T47D (cell line): ENCODE measurements around the gene TPSG1.
A peak's percentile ranks its signal among the peaks of the same experiment; 100 is the strongest.
"Not testable (repeated sequence)": the region's sequence is repeated elsewhere in the genome, so short reads cannot be mapped to it uniquely, and the experiment has no call there.

Experiments used
- DNase-seq, 2 experiments: peaks; one replicate each; pipeline versions ENCODE4 v3.0.0 to v3.0.0-alpha.2; 2011 to 2012; ENCODE audit warnings: low read depth in 1 of 2, low spot score in 1 of 2
- JUND ChIP-seq: IDR thresholded peaks from 2 replicates; pipeline ENCODE4 v1.6.1; 2012; ENCODE audit warnings: low read depth
- in situ Hi-C: cut with HindIII; loops from 2 replicates; pipeline ENCODE4 v1.10.0; 2016; ENCODE audit warnings: low sequenced_read_pairs, low pct_unique_long_range_greater_than_20kb

The TPSG1 gene

GRCh38 chr16:1206326-1206725 is 18.7 kb downstream of the TPSG1 start:
- no peak for DNase-seq
- in situ Hi-C loops, result no loop called here
- no peak for TF ChIP-seq JUND

- no peak for DNase-seq
- in situ Hi-C loops, result no loop called here
- TF ChIP-seq JUND, result no peak
Observed at GRCh38 chr16:1204933-1205332, 20.1 kb downstream of the TPSG1 start.

GRCh38 chr16:1202274-1202673 is 22.8 kb downstream of the TPSG1 start:
- no peak for TF ChIP-seq JUND
- no peak for DNase-seq
- in situ Hi-C loops, result no loop called here

- DNase-seq, result no peak
- in situ Hi-C loops, result no loop called here
- TF ChIP-seq JUND, result no peak
Observed at GRCh38 chr16:1201444-1201843, 23.6 kb downstream of the TPSG1 start.

- TF ChIP-seq JUND, result no peak
- in situ Hi-C loops, result no loop called here
Observed at GRCh38 chr16:1200014-1200627, 24.9 kb downstream of the TPSG1 start.

GRCh38 chr16:1199347-1200013 is 25.6 kb downstream of the TPSG1 start:
- in situ Hi-C loops, result no loop called here
- no peak for TF ChIP-seq JUND
- DNase-seq, result peak in 1 of 2 experiments; percentile 49

More at GRCh38 chr16:1200014-1200627, 24.9 kb downstream of the TPSG1 start:
- DNase-seq, result no peak

GRCh38 chr16:1198671-1199346 is 26.3 kb downstream of the TPSG1 start:
- DNase-seq, result peak in 1 of 2 experiments; percentile 74
- in situ Hi-C loops, result not testable (repeated sequence)

GRCh38 chr16:1198194-1198593 is 26.9 kb downstream of the TPSG1 start:
- in situ Hi-C loops, result no loop called here
- DNase-seq, result no peak
- TF ChIP-seq JUND, result no peak

- no peak for DNase-seq
- TF ChIP-seq JUND, result no peak
- in situ Hi-C loops, result no loop called here
Observed at GRCh38 chr16:1197237-1197866, 27.7 kb downstream of the TPSG1 start.

GRCh38 chr16:1196494-1196893 is 28.6 kb downstream of the TPSG1 start:
- no peak for TF ChIP-seq JUND
- in situ Hi-C loops, result no loop called here
- no peak for DNase-seq

- TF ChIP-seq JUND, result no peak
- DNase-seq, result peak in 1 of 2 experiments; percentile 51
- in situ Hi-C loops, result no loop called here
Observed at GRCh38 chr16:1195393-1195666, 29.7 kb downstream of the TPSG1 start.

- TF ChIP-seq JUND, result no peak
- DNase-seq, result no peak
- in situ Hi-C loops, result no loop called here
Observed at GRCh38 chr16:1194665-1195392, 30.2 kb downstream of the TPSG1 start.
